Endodermal cell (in vitro differentiated cells): ENCODE data around the gene GABARAPL2. TPM values are rescaled to one million over a fixed set of nuclear protein-coding genes. Genes with fewer than 3 reads are reported as not detected.

Source experiments
- DNase-seq: peaks from one replicate; pipeline ENCODE4 v3.0.0-alpha.2; 2017
- H3K27ac ChIP-seq: 2 replicates; pipeline ENCODE4 v1.5.1; 2013; ENCODE audit warnings: mild to moderate bottlenecking, low read depth, low read length, moderate library complexity
- H3K27me3 ChIP-seq: 2 replicates; pipeline ENCODE4 v1.6.1; 2013; ENCODE audit warnings: mild to moderate bottlenecking, low read length, moderate library complexity; ENCODE audit not compliant: insufficient read depth, control insufficient read depth, poor library complexity, severe bottlenecking
- H3K36me3 ChIP-seq: 2 replicates; pipeline ENCODE4 v1.7.0; 2013; ENCODE audit warnings: mild to moderate bottlenecking, low read length, moderate library complexity; ENCODE audit not compliant: control insufficient read depth, insufficient read depth
- H3K4me1 ChIP-seq: one replicate; pipeline ENCODE4 v1.7.0; 2013; ENCODE audit warnings: low read length; ENCODE audit not compliant: control insufficient read depth, insufficient read depth
- H3K4me3 ChIP-seq: 2 replicates; pipeline ENCODE4 v1.5.1; 2013; ENCODE audit warnings: mild to moderate bottlenecking, low read length, moderate library complexity
- H3K9ac ChIP-seq: 2 replicates; pipeline ENCODE4 v1.6.1; 2013; ENCODE audit warnings: mild to moderate bottlenecking, low read length, moderate library complexity; ENCODE audit not compliant: poor library complexity, severe bottlenecking; ENCODE audit errors: extremely low read depth
- H3K9me3 ChIP-seq: 2 replicates; pipeline ENCODE4 v1.6.1; 2013; ENCODE audit warnings: mild to moderate bottlenecking, low read length, moderate library complexity; ENCODE audit not compliant: control insufficient read depth
- H3K27ac Mint-ChIP-seq: 2 replicates; pipeline ENCODE4 v1.8.0; 2020; ENCODE audit warnings: mixed read lengths
- H3K27me3 Mint-ChIP-seq: 2 replicates; pipeline ENCODE4 v1.8.0; 2021; ENCODE audit warnings: mild to moderate bottlenecking, mixed read lengths; ENCODE audit not compliant: insufficient read depth
- H3K36me3 Mint-ChIP-seq: 2 replicates; pipeline ENCODE4 v1.8.0; 2020; ENCODE audit warnings: low read depth, mixed read lengths
- H3K4me1 Mint-ChIP-seq: 2 replicates; pipeline ENCODE4 v1.8.0; 2020; ENCODE audit warnings: mixed read lengths
- H3K4me3 Mint-ChIP-seq: 2 replicates; pipeline ENCODE4 v1.8.0; 2020; ENCODE audit warnings: mild to moderate bottlenecking, moderate library complexity, mixed read lengths
- H3K9me3 Mint-ChIP-seq: 2 replicates; pipeline ENCODE4 v1.8.0; 2020; ENCODE audit warnings: mild to moderate bottlenecking, mixed read lengths
- WGBS, 2 experiments: methylation state at CpG; one replicate each; pipeline versions ENCODE4 v1.1.5 to v1.1.7; 2013; ENCODE audit warnings: missing lambda C conversion rate in 2 of 2, mixed read lengths in 1 of 2; ENCODE audit not compliant: insufficient coverage in 1 of 2, insufficient read length in 1 of 2; 5-methylcytosine and 5-hydroxymethylcytosine counted together
- total RNA-seq, 2 donors: library from RNA; stranded (reverse); fragmentation: NEBNext Ultra II Directional in 1 of 2; extraction: Animal tissue kit (Norgen Biotek cat#: 25700) in 1 of 2; gene quantifications; 2 replicates in 1 of 2; 3 replicates in 1 of 2; pipeline ENCODE4 v1.2.1, GENCODE V29; 2021
- TF ChIP-seq, protein P1 (sequence below): fragments of 200-600 bp; sonication (generic); conservative IDR thresholded peaks from 2 replicates; pipeline ENCODE4 v1.5.0; 2021; ENCODE audit warnings: antibody characterized with exemption, mild to moderate bottlenecking

GABARAPL2 gene
- total RNA-seq, 2 donors from 2014 or later: 72.8 to 78.5 TPM

DNA sequence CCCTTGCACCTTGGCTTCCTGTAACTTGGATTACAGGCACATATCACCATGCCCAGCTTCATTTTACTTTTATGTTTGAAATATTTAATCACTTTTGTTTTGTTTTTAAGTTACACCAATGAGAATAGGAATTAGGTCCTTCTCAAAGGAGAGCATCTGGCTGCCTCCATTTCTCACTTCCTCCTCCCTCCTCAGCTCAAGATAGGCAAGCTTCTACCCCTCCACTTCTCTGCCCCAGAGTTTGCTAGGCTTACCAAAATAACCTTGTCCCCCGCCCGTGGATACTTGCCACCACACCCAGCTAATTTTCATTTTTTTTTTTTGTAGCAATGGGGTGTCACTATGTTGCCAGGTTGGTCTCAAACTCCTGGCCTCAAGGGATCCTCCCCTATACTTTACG is 17.9 kb downstream of the GABARAPL2 start:
- Mint-ChIP-seq H3K36me3 (peaks cover 17% of the 10 kb centered on the region), H3K27me3 (no peaks in the 10 kb centered on the region), H3K4me3 (no peak overlapping the region), H3K4me1 (no peaks in the 10 kb centered on the region), H3K27ac (no peak overlapping the region), H3K9me3 (no peaks in the 10 kb centered on the region)
- Histone ChIP-seq H3K36me3 (peaks cover 13% of the 10 kb centered on the region), H3K9me3 (no peaks in the 10 kb centered on the region), H3K4me1 (no peaks in the 10 kb centered on the region), H3K9ac (no peak overlapping the region), H3K27me3 (no peaks in the 10 kb centered on the region), H3K4me3 (no peak overlapping the region), H3K27ac (no peak overlapping the region)
- no peak for DNase-seq
- TF ChIP-seq, protein P1, sequence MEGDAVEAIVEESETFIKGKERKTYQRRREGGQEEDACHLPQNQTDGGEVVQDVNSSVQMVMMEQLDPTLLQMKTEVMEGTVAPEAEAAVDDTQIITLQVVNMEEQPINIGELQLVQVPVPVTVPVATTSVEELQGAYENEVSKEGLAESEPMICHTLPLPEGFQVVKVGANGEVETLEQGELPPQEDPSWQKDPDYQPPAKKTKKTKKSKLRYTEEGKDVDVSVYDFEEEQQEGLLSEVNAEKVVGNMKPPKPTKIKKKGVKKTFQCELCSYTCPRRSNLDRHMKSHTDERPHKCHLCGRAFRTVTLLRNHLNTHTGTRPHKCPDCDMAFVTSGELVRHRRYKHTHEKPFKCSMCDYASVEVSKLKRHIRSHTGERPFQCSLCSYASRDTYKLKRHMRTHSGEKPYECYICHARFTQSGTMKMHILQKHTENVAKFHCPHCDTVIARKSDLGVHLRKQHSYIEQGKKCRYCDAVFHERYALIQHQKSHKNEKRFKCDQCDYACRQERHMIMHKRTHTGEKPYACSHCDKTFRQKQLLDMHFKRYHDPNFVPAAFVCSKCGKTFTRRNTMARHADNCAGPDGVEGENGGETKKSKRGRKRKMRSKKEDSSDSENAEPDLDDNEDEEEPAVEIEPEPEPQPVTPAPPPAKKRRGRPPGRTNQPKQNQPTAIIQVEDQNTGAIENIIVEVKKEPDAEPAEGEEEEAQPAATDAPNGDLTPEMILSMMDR: no peak
- 90 to 94% methylated on average over 1 to 3 of the region's 3 CpGs for WGBS, 2 experiments

DNA sequence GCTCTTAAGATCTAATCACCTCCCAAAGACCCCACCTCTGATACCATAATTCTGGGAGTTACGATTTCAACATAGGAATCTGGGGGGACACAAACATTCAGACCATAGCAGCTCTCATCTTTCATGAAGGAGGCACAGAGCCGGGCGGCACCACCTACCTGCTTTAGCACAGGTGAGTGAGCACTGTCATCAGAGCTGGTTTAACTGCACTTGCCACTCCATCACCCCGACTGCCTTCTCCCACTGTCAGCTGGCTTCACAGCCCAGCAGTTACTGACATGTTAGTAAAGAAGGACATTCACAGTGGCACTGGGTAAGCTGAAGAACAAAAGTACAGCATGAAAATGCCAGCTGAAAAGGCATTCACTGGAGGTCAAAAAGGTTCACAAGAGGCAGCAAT is 22.5 kb downstream of the GABARAPL2 start:
- WGBS, 2 experiments: 97 to 98% methylated on average over 4 of the region's 4 CpGs
- no peaks in the 10 kb centered on the region for H3K9me3 ChIP-seq
- Mint-ChIP-seq H3K4me3 (no peak overlapping the region), H3K4me1 (peaks cover 13% of the 10 kb centered on the region), H3K27me3 (no peaks in the 10 kb centered on the region), H3K27ac (no peak overlapping the region), H3K9me3 (no peaks in the 10 kb centered on the region), H3K36me3 (peaks cover 12% of the 10 kb centered on the region)
- H3K36me3 ChIP-seq: peaks cover 9% of the 10 kb centered on the region
- no peak overlapping the region for H3K9ac ChIP-seq
- no peak for DNase-seq
- no peak overlapping the region for H3K4me3 ChIP-seq
- TF ChIP-seq, protein P1: no peak
- H3K27ac ChIP-seq: no peak overlapping the region
- peaks cover 10% of the 10 kb centered on the region for H3K4me1 ChIP-seq
- H3K27me3 ChIP-seq: no peaks in the 10 kb centered on the region

DNA sequence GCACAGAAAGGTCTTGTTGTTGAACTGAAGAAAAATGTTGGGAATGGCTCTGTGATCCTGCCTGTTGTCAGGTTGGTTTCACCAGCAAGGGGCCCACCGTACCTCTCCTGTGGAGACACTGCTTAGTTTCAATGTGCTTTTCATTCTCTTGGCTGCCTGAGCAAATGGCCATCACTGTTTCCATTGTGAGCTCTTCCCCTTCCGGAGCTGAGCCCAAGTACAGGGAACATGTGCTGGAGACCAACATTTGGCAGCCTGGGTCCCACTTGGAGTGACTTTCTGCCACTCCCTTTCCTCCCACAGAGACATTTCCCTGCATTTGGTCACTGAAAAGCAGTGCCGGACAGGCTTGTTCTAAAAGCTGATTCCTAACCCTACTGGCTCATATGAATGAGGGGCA is 23.1 kb downstream of the GABARAPL2 start:
- DNase-seq: no peak
- no peaks in the 10 kb centered on the region for H3K27me3 Mint-ChIP-seq
- H3K4me1 Mint-ChIP-seq: peaks cover 19% of the 10 kb centered on the region
- no peak overlapping the region for H3K27ac Mint-ChIP-seq
- Histone ChIP-seq H3K27me3 (no peaks in the 10 kb centered on the region), H3K27ac (no peak overlapping the region), H3K4me3 (no peak overlapping the region), H3K9ac (no peak overlapping the region), H3K4me1 (peaks cover 10% of the 10 kb centered on the region), H3K9me3 (no peaks in the 10 kb centered on the region), H3K36me3 (peaks cover 9% of the 10 kb centered on the region)
- WGBS, 2 experiments: 75 to 90% methylated on average over 3 of the region's 3 CpGs
- no peak overlapping the region for H3K4me3 Mint-ChIP-seq
- H3K9me3 Mint-ChIP-seq: no peaks in the 10 kb centered on the region
- TF ChIP-seq, protein P1: no peak
- peaks cover 12% of the 10 kb centered on the region for H3K36me3 Mint-ChIP-seq
